ENCODE measurements around the gene AIDA. TPM values are rescaled to one million over a fixed set of nuclear protein-coding genes. Genes with fewer than 3 reads are reported as not detected.
A peak's percentile ranks its signal among the peaks of the same experiment; 100 is the strongest.

AIDA gene
- total RNA-seq, 2 experiments from 2014 or later: 54.3 to 61.6 TPM

- TF ChIP-seq CTCF (IDR thresholded peaks at IDR 0.05): peak; percentile 16
- ChIA-PET CTCF (interaction anchor here (0.7 to 3.1 kb wide), 5 partner anchors 10 to 62 kb away, joined by 3 to 16 read pairs (median 3); no protein-coding TSS in a partner anchor), POLR2A (interaction anchor here (0.6 to 3.1 kb wide), 3 partner anchors 10 to 58 kb away, joined by 3 to 33 read pairs (median 23); partner anchors contain the start of genes AIDA and BROX)
- Mint-ChIP-seq H3K36me3 (ENCODE audit: low read depth) (peaks cover 82% of the 10 kb centered on the region), H3K27ac (peak overlapping the region; percentile 88), H3K4me3 (peak overlapping the region; percentile 38), H3K4me1 (ENCODE audit: low read depth) (peaks cover 56% of the 10 kb centered on the region), H3K9me3 (no peaks in the 10 kb centered on the region), H3K27me3 (no peaks in the 10 kb centered on the region)
- intact Hi-C loops (cut with micrococcal nuclease): loop anchor here (1.0 to 5.0 kb wide), 2 partner anchors 11 to 57 kb away; partner anchors contain the start of genes AIDA and BROX
- peak; percentile 86 for DNase-seq
- peak; percentile 85 for ATAC-seq
These were observed 57.4 kb downstream of the AIDA start for GRCh38 chr1:222654849-222655248.

GRCh38 chr1:222653178-222653827 lies 59.0 kb downstream of the AIDA start:
- peak; percentile 56 for DNase-seq
- ATAC-seq: peak; percentile 73
- ChIA-PET POLR2A (interaction anchor here (0.6 to 3.1 kb wide), 4 partner anchors 9 to 144 kb away, joined by 3 to 33 read pairs (median 14); partner anchors contain the start of genes AIDA and BROX), CTCF (interaction anchor here (1.2 to 3.1 kb wide), 5 partner anchors 8 to 432 kb away, joined by 3 to 16 read pairs (median 9); no protein-coding TSS in a partner anchor)
- H3K9me3 Mint-ChIP-seq: no peaks in the 10 kb centered on the region
- peaks cover 74% of the 10 kb centered on the region for H3K36me3 Mint-ChIP-seq (ENCODE audit: low read depth)
- TF ChIP-seq CTCF (IDR thresholded peaks at IDR 0.05): no peak
- peak overlapping the region; percentile 88 for H3K27ac Mint-ChIP-seq
- H3K4me1 Mint-ChIP-seq (ENCODE audit: low read depth): peaks cover 54% of the 10 kb centered on the region
- H3K27me3 Mint-ChIP-seq: no peaks in the 10 kb centered on the region
- intact Hi-C loops (cut with micrococcal nuclease): no loop called here
- H3K4me3 Mint-ChIP-seq: no peak overlapping the region

GRCh38 chr1:222652676-222653075 lies 59.6 kb downstream of the AIDA start:
- H3K4me1 Mint-ChIP-seq (ENCODE audit: low read depth): peaks cover 57% of the 10 kb centered on the region
- H3K27ac Mint-ChIP-seq: peak overlapping the region; percentile 88
- intact Hi-C loops (cut with micrococcal nuclease): no loop called here
- H3K4me3 Mint-ChIP-seq: no peak overlapping the region
- no peaks in the 10 kb centered on the region for H3K27me3 Mint-ChIP-seq
- CTCF ChIA-PET: interaction anchor here (1.2 to 3.1 kb wide), 5 partner anchors 8 to 432 kb away, joined by 3 to 16 read pairs (median 9); no protein-coding TSS in a partner anchor
- POLR2A ChIA-PET: interaction anchor here (1.8 to 3.1 kb wide), 3 partner anchors 8 to 60 kb away, joined by 5 to 33 read pairs (median 23); partner anchors contain the start of genes AIDA and BROX
- no peak for ATAC-seq
- H3K36me3 Mint-ChIP-seq (ENCODE audit: low read depth): peaks cover 69% of the 10 kb centered on the region
- TF ChIP-seq CTCF (IDR thresholded peaks at IDR 0.05): no peak
- DNase-seq: no peak
- H3K9me3 Mint-ChIP-seq: no peaks in the 10 kb centered on the region

GRCh38 chr1:222644636-222644980 lies 67.7 kb downstream of the AIDA start:
- DNase-seq: peak; percentile 16
- CTCF ChIA-PET: interaction anchor here (0.8 to 4.4 kb wide), 5 partner anchors 9 to 180 kb away, joined by 3 to 17 read pairs (median 9); partner anchors contain the start of gene TAF1A
- Mint-ChIP-seq H3K4me1 (ENCODE audit: low read depth) (peaks cover 20% of the 10 kb centered on the region), H3K9me3 (no peaks in the 10 kb centered on the region), H3K27me3 (no peaks in the 10 kb centered on the region), H3K4me3 (peak overlapping the region; percentile 87), H3K27ac (peak overlapping the region; percentile 96), H3K36me3 (ENCODE audit: low read depth) (peaks cover 12% of the 10 kb centered on the region)
- POLR2A ChIA-PET: interaction anchor here (0.8 to 3.2 kb wide), 8 partner anchors 9 to 68 kb away, joined by 3 to 33 read pairs (median 4); partner anchors contain the start of genes AIDA and BROX
- no peak for TF ChIP-seq CTCF (IDR thresholded peaks at IDR 0.05)
- intact Hi-C loops (cut with micrococcal nuclease): loop anchor here (1.0 to 2.0 kb wide), 2 partner anchors 10 to 56 kb away; partner anchors contain the start of gene TAF1A
- no peak for ATAC-seq
